ENCODE data around the gene TMEM256. TPM values are rescaled to one million over a fixed set of nuclear protein-coding genes. Genes with fewer than 3 reads are reported as not detected.
A peak's percentile ranks its signal among the peaks of the same experiment; 100 is the strongest.

Gene TMEM256
- total RNA-seq (2014; rRNA removed; shearing (Covaris generic)) (18.0 and 59.3 TPM in 2 replicates), polyA plus RNA-seq (2016; fragmentation: Nextera tagmentation; extraction: Ambion mirVana) (40.1 and 44.2 TPM in 2 replicates)

- peaks cover 14% of the 10 kb centered on the region for H3K79me2 ChIP-seq (ENCODE audit: insufficient read depth)
- DNase-seq: peak; percentile 100
- WGBS, 2 experiments (ENCODE audit: low coverage in 1 of 2, low lambda C conversion rate in 2 of 2, missing lambda C conversion rate in 2 of 2): 0 to 1% methylated on average over 35 to 49 of the region's 49 CpGs
- H3K9ac ChIP-seq: peak within 1 kb of the TSS; percentile 84
- H3K36me3 ChIP-seq (ENCODE audit: low read depth): no peaks in the 10 kb centered on the region
- H3K4me1 ChIP-seq (ENCODE audit: insufficient read depth): peaks cover 6% of the 10 kb centered on the region
- H3K9me2 ChIP-seq (ENCODE audit: insufficient read depth): no peaks in the 10 kb centered on the region
- H4K20me1 ChIP-seq (ENCODE audit: insufficient read depth): no peaks in the 10 kb centered on the region
- TF ChIP-seq EZH2 (IDR thresholded peaks at IDR 0.05; ENCODE audit: insufficient read depth, poor library complexity, severe bottlenecking): no peak
- no peak for TF ChIP-seq EZH2phosphoT487 (IDR thresholded peaks at IDR 0.05; ENCODE audit: insufficient read depth, low read depth)
- H2AFZ ChIP-seq: peak within 1 kb of the TSS; percentile 78
- H3K9me3 ChIP-seq (ENCODE audit: low read depth): no peaks in the 10 kb centered on the region
- in situ Hi-C loops (cut with MboI): no loop called here
- peak within 1 kb of the TSS; percentile 60 for H3K27ac ChIP-seq
- H3K4me3 ChIP-seq: peak within 1 kb of the TSS; percentile 79
- peak within 1 kb of the TSS; percentile 80 for H3K4me2 ChIP-seq (ENCODE audit: unreplicated experiment)
- 0 out of 2 replicates have a peak, but pooled peaks cover 4% of the 10 kb centered on the region for H3F3A ChIP-seq (ENCODE audit: insufficient read depth)
- H3K27me3 ChIP-seq (replicated peaks; ENCODE audit: insufficient read depth): no peaks in the 10 kb centered on the region
Measured at GRCh38 chr17:7403977-7404736, at the start of gene TMEM256. Gene TMEM256 (minus strand): TSS chr17:7404097. CDS start chr17:7404084, 13 bp downstream.

GRCh38 chr17:7448461-7448860 is 44.6 kb upstream of the TMEM256 start:
- no peaks in the 10 kb centered on the region for H3K36me3 ChIP-seq (ENCODE audit: low read depth)
- no peak overlapping the region for H3K9ac ChIP-seq
- WGBS, 2 experiments (ENCODE audit: low coverage in 1 of 2, low lambda C conversion rate in 2 of 2, missing lambda C conversion rate in 2 of 2): 84 to 88% methylated on average over 7 of the region's 7 CpGs
- no peaks in the 10 kb centered on the region for H4K20me1 ChIP-seq (ENCODE audit: insufficient read depth)
- H2AFZ ChIP-seq: no peak overlapping the region
- H3K9me2 ChIP-seq (ENCODE audit: insufficient read depth): no peaks in the 10 kb centered on the region
- no peak for DNase-seq
- no peak overlapping the region for H3K4me3 ChIP-seq
- no peak overlapping the region for H3K4me2 ChIP-seq (ENCODE audit: unreplicated experiment)
- TF ChIP-seq EZH2 (IDR thresholded peaks at IDR 0.05; ENCODE audit: insufficient read depth, poor library complexity, severe bottlenecking) (no peak), EZH2phosphoT487 (IDR thresholded peaks at IDR 0.05; ENCODE audit: insufficient read depth, low read depth) (no peak)
- in situ Hi-C loops (cut with MboI): no loop called here
- 0 out of 2 replicates have a peak, but pooled peaks cover 12% of the 10 kb centered on the region for H3K4me1 ChIP-seq (ENCODE audit: insufficient read depth)
- H3K27ac ChIP-seq: no peak overlapping the region
- H3F3A ChIP-seq (ENCODE audit: insufficient read depth): peaks cover 20% of the 10 kb centered on the region
- no peaks in the 10 kb centered on the region for H3K79me2 ChIP-seq (ENCODE audit: insufficient read depth)
- no peaks in the 10 kb centered on the region for H3K9me3 ChIP-seq (ENCODE audit: low read depth)
- H3K27me3 ChIP-seq (replicated peaks; ENCODE audit: insufficient read depth): peaks cover 17% of the 10 kb centered on the region

- peaks cover 18% of the 10 kb centered on the region for H3K27me3 ChIP-seq (replicated peaks; ENCODE audit: insufficient read depth)
- in situ Hi-C loops (cut with MboI): no loop called here
- H3K9me2 ChIP-seq (ENCODE audit: insufficient read depth): no peaks in the 10 kb centered on the region
- peaks cover 16% of the 10 kb centered on the region for H3F3A ChIP-seq (ENCODE audit: insufficient read depth)
- peaks cover 11% of the 10 kb centered on the region for H3K4me1 ChIP-seq (ENCODE audit: insufficient read depth)
- WGBS, 2 experiments (ENCODE audit: low coverage in 1 of 2, low lambda C conversion rate in 2 of 2, missing lambda C conversion rate in 2 of 2): 9 to 16% methylated on average over 7 to 16 of the region's 16 CpGs
- H4K20me1 ChIP-seq (ENCODE audit: insufficient read depth): no peaks in the 10 kb centered on the region
- H2AFZ ChIP-seq: peak overlapping the region; percentile 71
- peak overlapping the region; percentile 77 for H3K4me2 ChIP-seq (ENCODE audit: unreplicated experiment)
- peak overlapping the region; percentile 56 for H3K4me3 ChIP-seq
- DNase-seq: no peak
- no peaks in the 10 kb centered on the region for H3K36me3 ChIP-seq (ENCODE audit: low read depth)
- no peak for TF ChIP-seq EZH2 (IDR thresholded peaks at IDR 0.05; ENCODE audit: insufficient read depth, poor library complexity, severe bottlenecking)
- no peak for TF ChIP-seq EZH2phosphoT487 (IDR thresholded peaks at IDR 0.05; ENCODE audit: insufficient read depth, low read depth)
- H3K79me2 ChIP-seq (ENCODE audit: insufficient read depth): no peaks in the 10 kb centered on the region
- no peak overlapping the region for H3K27ac ChIP-seq
- H3K9me3 ChIP-seq (ENCODE audit: low read depth): no peaks in the 10 kb centered on the region
- H3K9ac ChIP-seq: no peak overlapping the region
Measured at GRCh38 chr17:7445619-7445968, 41.7 kb upstream of the TMEM256 start.

DNA sequence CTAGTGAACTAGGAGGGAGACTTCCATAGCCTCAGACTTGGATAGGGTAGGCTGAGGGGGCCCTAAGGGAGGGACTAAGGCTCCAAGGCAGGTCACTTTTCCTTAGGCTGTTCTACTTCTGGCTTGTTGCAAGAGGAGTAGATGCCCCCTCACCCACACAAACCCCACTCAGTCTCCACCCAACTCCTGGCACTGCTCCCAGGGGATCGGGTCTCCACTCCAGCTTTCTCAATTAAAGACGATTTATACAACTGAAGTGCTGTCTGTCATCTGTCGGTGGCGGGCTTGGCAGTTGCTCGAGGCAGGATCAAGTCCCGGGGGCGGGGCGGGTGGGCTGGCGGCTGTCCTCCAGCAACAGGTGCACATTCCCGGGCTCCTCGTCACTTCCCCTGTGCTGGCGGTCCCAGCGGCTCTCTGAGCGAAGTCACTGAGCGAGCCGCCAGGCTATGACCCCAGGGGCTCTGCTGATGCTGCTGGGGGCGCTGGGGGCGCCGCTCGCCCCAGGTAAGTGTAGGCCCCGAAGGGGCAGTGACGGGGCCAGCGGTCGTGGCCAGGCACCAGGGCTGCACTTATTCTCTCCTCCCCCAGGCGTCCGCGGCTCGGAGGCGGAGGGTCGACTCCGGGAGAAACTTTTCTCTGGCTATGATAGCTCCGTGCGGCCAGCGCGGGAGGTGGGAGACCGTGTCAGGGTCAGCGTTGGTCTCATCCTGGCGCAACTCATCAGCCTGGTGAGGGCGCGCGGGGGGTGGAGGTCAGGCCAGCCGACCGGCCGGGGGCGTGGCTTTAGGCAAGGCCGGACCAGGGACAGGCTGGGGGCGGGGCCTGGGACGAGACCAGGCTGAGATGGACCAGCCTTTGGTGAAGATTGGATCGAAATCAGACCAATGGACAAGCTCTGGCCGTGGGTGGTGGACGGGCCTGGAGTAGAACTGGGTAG is 41.1 kb upstream of the TMEM256 start, which contains the start of gene CHRNB1:
Gene CHRNB1 (plus strand): TSS at position 380 of the 937 bp plus-strand sequence. CDS start 67 bp downstream, at position 447.
- peak; percentile 62 for DNase-seq
- no peaks in the 10 kb centered on the region for H3K36me3 ChIP-seq (ENCODE audit: low read depth)
- WGBS, 2 experiments (ENCODE audit: low coverage in 1 of 2, low lambda C conversion rate in 2 of 2, missing lambda C conversion rate in 2 of 2): 15 to 20% methylated on average over 40 to 47 of the region's 51 CpGs
- H3K4me1 ChIP-seq (ENCODE audit: insufficient read depth): peaks cover 12% of the 10 kb centered on the region
- no peaks in the 10 kb centered on the region for H4K20me1 ChIP-seq (ENCODE audit: insufficient read depth)
- peaks cover 11% of the 10 kb centered on the region for H3F3A ChIP-seq (ENCODE audit: insufficient read depth)
- H3K4me2 ChIP-seq (ENCODE audit: unreplicated experiment): peak within 1 kb of the TSS; percentile 77
- TF ChIP-seq EZH2 (IDR thresholded peaks at IDR 0.05; ENCODE audit: insufficient read depth, poor library complexity, severe bottlenecking): no peak
- TF ChIP-seq EZH2phosphoT487 (IDR thresholded peaks at IDR 0.05; ENCODE audit: insufficient read depth, low read depth): no peak
- in situ Hi-C loops (cut with MboI): no loop called here
- no peak within 1 kb of the TSS for H3K9ac ChIP-seq
- no peaks in the 10 kb centered on the region for H3K79me2 ChIP-seq (ENCODE audit: insufficient read depth)
- peak within 1 kb of the TSS; percentile 56 for H3K4me3 ChIP-seq
- H2AFZ ChIP-seq: peak within 1 kb of the TSS; percentile 71
- H3K27me3 ChIP-seq (replicated peaks; ENCODE audit: insufficient read depth): peaks cover 24% of the 10 kb centered on the region
- H3K27ac ChIP-seq: no peak within 1 kb of the TSS
- no peaks in the 10 kb centered on the region for H3K9me3 ChIP-seq (ENCODE audit: low read depth)
- no peaks in the 10 kb centered on the region for H3K9me2 ChIP-seq (ENCODE audit: insufficient read depth)
